ENCODE measurements around the gene UPF2. TPM values are rescaled to one million over a fixed set of nuclear protein-coding genes. Genes with fewer than 3 reads are reported as not detected.

The UPF2 gene
- total RNA-seq, 1 donor from 2014 or later: 16.4 TPM

GRCh38 chr10:11885437-11886137, 157.0 kb downstream of the UPF2 start:
- no peak for DNase-seq (ENCODE audit: low spot score)

DNA sequence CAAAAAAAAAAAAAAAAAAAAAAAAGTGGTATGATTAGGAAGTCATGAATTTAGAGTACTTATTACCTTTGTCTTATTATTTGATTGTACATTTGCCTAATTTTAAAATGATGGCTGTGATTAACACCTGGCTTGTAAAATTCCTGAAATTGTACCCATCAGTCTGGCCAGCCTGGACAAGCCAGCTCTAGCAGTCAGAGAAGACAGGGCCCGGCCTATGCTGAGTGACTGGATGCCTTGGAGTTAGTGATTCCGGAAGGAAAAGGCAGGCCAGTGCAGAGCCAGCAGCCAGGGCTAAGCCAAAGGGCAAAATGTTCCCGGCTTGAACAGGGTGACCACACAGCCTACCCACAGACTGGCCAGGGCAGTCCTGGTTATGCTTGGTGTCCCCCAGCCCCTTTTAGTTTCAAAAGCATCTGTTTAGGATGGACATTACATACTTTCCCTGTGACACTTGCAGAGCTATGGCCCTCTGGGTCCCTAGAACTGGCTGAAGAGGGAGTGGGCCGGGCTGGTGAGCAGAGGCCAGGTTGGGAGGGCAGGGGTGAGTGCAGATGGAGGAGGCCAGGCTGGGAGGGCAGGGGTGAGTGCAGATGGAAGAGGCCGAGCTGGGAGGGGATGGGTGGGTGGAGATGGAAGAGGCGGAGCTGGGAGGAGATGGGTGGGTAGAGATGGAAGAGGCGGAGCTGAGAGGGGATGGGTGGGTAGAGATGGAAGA, 157.7 kb downstream of the UPF2 start:
- DNase-seq (ENCODE audit: low spot score): no peak

DNA sequence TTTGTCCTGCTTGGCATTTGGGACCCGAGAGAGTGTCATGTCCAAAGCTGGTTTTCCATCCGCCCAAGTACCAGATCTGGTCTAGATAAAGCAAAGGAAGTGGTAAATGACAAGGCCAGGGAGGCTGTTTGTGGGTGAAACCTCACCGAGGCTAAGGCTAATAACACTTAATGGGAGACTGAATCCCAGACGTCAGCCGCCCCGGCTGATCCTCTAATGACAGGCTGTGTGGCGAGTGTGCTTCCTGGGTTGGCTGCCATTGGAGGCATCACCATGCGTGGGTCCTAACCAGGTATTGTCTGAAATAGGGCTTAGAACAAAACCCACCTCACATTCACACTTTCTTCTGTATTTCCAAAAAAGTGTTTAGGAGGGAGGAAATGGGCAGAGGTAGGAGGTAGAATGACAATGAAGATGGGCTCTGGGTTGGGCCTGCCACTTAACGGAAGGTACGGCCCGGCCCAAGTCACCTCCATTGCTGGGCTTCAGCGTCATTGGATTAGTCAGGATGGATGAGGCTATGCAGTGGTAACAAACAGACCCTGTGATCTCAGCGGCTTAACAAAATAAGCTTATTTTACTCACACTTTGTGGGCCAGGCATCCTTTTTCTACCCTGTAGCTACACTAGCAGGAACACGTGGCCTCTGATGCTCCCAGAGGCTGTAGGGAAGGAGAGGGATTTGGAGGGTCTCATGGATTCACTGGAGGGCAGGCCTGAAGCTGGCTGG, 159.8 kb downstream of the UPF2 start:
- no peak for DNase-seq (ENCODE audit: low spot score)

DNA sequence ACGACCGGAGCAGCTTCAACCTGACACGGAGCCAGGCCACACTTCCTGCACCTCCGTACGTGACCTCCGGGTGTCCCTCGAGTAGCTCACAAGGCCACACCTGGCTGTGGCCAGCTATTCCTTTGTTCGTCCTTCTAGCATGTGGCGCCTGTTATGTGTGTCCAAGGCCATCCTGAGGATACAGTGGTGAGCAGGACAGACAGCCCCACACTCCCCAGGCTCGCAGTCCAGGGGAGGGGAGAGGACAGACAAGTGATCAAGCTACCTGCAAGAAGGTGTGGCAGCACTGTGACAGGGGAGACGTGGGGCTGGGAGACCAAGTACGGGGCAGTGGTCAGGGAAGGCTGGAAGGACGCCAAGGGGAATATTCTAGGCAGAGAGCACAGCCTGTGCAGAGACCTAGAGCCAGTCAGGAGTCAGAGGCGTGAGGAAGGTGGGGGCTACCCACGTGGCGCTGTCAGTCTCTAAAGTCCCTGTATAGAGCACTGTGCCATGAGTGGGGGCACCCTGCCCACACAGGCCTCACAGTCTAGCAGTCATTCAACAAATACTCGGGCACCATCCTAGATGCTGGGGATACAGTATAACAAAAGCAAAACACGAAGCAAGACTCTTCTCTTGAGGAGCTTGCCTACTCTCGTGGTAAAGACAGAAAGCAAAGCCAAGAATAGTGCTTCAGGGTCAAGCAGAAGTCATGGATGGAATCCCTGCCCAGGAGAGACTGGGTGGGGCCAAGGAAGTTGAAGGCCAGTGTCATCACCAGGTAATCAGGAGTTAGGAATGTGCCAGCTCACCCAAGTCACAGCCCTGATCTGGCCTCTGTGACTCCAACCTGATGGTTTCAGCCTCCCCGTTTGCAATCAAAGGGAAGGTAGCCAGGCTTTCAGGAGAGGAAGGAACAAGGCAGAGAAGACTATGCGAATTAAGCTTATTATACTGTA, 160.9 kb downstream of the UPF2 start:
- DNase-seq (ENCODE audit: low spot score): no peak

- no peak for DNase-seq (ENCODE audit: low spot score)
Observed at GRCh38 chr10:11881030-11881476, 161.6 kb downstream of the UPF2 start.

DNA sequence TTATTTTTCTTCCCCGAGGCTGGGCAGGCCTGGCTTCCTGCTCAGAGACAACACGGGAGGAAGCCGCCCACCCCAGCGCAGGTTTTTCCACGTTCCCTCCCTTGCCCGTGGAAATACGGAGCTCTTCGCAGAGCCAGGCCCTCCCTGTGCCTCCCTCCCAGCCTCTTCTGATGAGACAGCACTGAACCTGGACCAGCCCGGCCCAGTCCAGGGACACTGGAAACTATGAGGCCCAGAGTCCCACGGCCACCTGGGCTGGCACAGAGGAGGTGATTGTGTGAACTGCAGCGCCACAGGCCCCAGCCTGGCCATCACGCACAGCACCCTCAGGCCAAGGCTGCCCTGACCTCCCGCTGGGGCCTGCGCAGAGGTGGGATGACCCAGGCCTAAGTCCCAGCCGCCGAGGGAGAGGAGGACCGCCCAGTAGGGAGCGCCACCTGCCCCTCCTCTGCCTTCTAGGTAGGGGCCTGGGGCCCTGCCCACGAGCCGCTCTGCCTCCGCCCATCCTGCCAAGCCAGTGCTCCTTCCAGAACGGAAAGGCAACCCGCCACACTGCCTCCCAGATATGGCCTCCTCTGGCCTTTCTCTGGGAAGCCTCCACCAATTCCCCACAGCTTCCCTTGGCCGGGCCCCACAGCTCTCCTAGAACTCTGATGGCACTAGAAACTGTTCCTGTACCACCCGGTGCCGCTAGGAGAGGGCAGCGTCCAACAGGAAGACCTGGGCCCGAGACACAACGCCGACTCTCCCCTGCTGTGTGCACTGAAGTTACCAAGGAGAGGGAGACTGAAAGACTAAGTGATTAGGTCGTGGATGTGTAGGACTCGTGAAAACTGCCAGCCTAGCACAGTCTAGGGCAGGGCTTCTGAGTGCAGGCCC, 162.2 kb downstream of the UPF2 start:
- DNase-seq (ENCODE audit: low spot score): no peak

DNA sequence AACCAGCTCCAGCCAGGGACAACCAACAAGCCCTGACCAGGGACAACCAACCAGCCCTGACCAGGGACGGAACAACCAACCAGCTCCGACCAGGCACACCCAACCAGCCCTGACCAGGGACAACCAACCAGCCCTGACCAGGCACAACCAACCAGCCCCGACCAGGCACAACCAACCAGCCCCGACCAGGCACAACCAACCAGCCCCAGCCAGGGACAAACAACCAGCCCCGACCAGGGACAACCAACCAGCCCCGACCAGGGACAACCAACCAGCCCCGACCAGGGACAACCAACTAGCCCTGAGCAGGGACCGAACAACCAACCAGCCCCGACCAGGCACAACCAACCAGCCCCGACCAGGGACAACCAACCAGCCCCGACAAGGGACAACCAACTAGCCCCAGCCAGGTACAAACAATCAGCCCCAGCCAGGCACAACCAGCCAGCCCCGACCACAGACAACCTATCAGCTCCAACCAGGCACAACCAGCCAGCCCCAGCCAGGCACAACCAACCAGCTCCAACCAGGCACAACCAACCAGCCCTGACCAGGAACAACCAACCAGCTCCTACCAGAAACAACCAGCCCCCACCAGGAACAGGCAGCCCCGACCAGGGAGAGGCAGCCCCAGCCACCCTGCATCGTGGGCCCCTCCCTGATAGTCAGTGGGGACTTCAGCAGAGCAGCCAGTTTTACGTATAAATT, 163.1 kb downstream of the UPF2 start:
- no peak for DNase-seq (ENCODE audit: low spot score)

- no peak for DNase-seq (ENCODE audit: low spot score)
Observed at GRCh38 chr10:11878776-11879175, 163.8 kb downstream of the UPF2 start.

GRCh38 chr10:11877591-11877905, 165.1 kb downstream of the UPF2 start:
- no peak for DNase-seq (ENCODE audit: low spot score)

DNA sequence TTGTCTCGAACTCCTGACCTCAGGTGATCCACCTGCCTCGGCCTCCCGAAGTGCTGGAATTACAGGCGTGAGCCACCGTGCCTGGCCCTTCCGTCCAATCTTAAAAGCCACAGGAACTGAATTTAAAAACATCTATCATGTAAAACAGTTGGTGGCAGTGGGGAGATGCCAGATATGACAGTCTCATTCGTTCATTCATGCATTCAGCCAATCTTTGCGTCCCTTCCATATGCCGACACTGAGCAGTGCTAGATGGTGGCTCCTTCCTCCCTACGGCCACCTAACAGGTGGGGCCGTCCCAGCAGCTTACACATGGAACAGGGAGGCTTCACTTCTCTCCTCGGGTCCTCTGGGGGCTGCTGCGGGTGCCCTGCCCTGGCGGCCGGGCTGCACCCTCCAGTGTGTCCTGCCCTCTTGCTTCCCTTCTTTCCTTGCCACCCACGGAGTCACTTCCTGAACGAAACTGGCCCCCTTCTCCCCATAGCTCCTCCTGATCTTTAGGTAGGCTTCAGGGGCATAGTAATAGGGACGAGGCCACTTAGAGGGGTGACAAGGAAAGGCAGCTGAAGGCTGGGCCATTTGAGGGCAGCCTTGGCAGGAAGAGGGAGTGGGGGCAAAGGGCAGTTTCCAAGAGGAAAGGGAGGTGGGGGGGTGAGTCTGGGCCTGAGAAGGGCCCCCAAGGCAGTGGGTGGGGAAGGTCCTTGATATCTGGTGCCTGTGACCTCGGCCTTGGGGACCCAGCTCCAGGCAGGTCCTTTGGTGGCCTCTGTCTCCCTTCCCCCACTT, 165.6 kb downstream of the UPF2 start:
- DNase-seq (ENCODE audit: low spot score): no peak

- DNase-seq (ENCODE audit: low spot score): no peak
Observed at GRCh38 chr10:11876324-11876723, 166.3 kb downstream of the UPF2 start.

DNA sequence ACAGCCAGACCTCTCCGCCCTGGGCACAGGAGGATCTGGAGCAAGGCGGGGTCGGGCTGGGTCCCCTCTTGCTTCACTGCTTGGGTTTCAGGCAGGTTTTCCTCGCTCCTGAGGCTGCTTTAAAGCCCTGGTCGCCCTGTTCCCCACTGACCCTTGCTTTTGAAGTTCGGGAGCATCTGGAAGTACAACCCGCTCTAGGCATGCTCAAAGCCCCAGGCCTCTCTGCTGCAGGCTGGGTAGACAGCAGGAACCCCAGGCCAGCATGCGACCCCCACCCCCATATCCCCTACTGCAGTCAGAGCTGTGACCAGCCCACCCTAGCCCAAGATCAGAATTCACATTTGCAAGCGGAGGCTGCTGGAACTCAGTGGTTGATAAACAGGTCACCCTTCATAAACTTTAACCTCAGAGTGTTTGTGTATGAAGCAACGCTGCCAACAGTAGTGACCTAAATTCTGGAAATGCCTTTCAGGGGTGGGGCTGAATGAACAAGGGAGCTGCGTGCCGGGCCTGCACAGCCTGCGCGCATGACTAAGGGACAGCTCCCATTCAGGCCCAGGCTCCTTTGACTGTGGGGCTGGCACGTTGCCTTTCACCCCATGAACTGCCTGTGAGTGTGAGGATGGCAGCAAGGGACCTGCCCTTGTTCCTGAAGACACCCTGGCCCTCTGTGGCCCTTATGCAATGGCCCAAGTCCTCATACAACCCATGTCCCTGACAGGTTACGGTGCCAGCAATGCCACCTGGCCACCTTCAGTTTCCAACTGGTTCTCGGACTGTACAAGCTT, 166.9 kb downstream of the UPF2 start:
- no peak for DNase-seq (ENCODE audit: low spot score)

DNA sequence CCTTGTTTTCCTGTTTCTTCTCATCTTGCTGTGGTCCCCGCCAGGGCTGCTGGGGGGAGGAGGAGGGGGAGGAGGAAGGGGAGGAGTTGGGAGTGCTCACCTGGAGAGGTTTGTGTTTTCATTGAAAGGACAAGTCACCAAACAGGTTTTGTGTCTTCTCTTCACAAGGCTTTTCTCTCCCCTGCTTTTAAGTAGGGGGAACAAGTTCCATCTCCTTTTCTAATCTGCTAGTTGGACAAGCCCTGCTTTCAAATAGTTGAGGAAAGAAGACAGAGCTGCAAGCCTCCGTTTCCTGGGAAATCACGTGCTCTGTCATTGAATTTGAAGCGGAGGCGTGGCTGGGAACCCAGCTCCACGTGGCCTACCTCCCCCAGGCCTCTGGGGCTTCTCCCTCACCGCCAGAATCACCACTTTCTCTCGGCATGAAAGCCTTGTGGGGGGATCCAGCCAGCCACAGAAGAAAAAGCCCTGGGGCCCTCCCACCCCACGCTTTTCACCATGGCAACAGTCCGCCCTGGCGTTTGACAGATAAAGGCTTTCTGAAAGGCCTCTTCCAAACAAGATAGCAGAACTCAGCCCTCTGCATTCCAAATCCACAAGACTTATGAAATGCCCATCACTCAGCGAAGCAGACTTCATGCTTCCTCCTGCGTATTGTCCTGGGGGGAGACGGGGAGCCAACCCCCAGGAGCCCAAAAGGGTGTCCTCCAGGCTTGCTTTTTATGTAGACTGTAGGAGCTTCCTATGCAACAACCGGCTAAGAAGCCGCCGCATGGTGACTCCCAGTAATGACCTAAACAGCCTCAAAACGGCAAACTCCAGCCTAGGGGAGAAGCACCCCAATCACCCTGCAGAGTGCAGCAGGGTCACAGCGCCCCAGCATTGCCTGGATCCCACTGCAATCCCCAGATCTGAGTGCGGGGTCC, 167.8 kb downstream of the UPF2 start:
- DNase-seq (ENCODE audit: low spot score): no peak

GRCh38 chr10:11871466-11871865, 171.1 kb downstream of the UPF2 start:
- DNase-seq (ENCODE audit: low spot score): no peak

DNA sequence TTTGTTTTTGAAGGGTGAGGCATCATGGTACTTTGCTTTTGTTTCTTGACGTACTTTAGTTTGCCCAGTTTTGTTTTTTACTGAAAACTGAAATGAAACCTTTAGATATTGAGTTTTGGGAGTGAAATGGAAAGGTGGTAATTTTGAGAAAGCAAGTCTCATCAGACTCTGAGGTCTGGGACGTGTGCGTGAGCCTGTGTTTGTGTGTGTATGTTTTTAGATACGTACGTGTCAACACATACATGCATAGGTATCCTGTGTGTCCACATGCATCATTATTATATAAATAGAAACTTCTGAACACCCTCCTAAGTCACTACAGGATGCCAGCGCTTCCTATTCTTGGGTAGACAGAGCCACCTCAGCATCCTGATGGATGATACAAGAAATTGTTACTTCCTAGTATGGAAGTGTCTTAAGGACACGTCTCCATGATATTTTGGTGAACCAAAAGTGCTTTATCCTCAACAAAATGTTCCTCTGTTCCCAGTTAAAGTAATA, 171.7 kb downstream of the UPF2 start:
- DNase-seq (ENCODE audit: low spot score): no peak

- no peak for DNase-seq (ENCODE audit: low spot score)
Observed at GRCh38 chr10:11870461-11870780, 172.2 kb downstream of the UPF2 start.

All from mesenteric fat pad (tissue), 1 donor.